B cell (primary cell): ENCODE data around the gene CELSR3. TPM values are rescaled to one million over a fixed set of nuclear protein-coding genes. Genes with fewer than 3 reads are reported as not detected.

Experiments used
- ATAC-seq: fragments of 200-7000 bp; cut with Tn5 transposase; one replicate; pipeline ENCODE4 v1.10.0; 2021; ENCODE audit warnings: low read depth, mild to moderate bottlenecking, moderate number of reproducible peaks, moderate library complexity
- CTCF ChIA-PET: fragments of 350-600 bp; sonication (Branson Sonifier 250); formaldehyde crosslinking; loops from one replicate; lab custom pipeline; 2021; ENCODE audit warnings: antibody characterized with exemption, inconsistent platforms; lab: Charles Lee
- POLR2A ChIA-PET: fragments of 350-600 bp; sonication (Branson Sonifier 250); formaldehyde crosslinking; loops from one replicate; lab custom pipeline; 2021; ENCODE audit warnings: antibody characterized with exemption; lab: Charles Lee
- DNase-seq: peaks from one replicate; pipeline ENCODE4 v3.0.0; 2013
- H2AFZ ChIP-seq: 2 replicates; pipeline ENCODE4 v1.6.1; 2012; ENCODE audit warnings: mild to moderate bottlenecking, low read depth, low read length; ENCODE audit not compliant: insufficient read depth, poor library complexity, severe bottlenecking
- H3K27ac ChIP-seq, 2 donors: 1 replicate in 1 of 2; 2 replicates in 1 of 2; pipeline ENCODE4 v1.5.1; 2012 to 2013; ENCODE audit warnings: low read length in 2 of 2, mild to moderate bottlenecking in 2 of 2, moderate library complexity in 1 of 2
- H3K27me3 ChIP-seq, 4 experiments: fragments of 200-600 bp in 1 of 4; sonication (generic) in 1 of 4; replicated peaks in 1 of 4; 1 replicate in 2 of 4; 2 replicates in 2 of 4; pipeline versions ENCODE4 v1.6.1 to v1.7.0; 2013 to 2016; ENCODE audit warnings: low read length in 3 of 4, mild to moderate bottlenecking in 2 of 4, mixed read lengths in 1 of 4, moderate library complexity in 1 of 4; ENCODE audit not compliant: insufficient read depth in 4 of 4, control insufficient read depth in 3 of 4; ENCODE audit errors: control extremely low read depth in 1 of 4
- H3K36me3 ChIP-seq, 2 experiments: replicated peaks in 1 of 2; 1 replicate in 1 of 2; 2 replicates in 1 of 2; pipeline versions ENCODE4 v1.6.1 to v1.7.1; 2013; ENCODE audit warnings: low read length in 1 of 2; ENCODE audit not compliant: insufficient read depth in 2 of 2, control insufficient read depth in 1 of 2; ENCODE audit errors: control extremely low read depth in 1 of 2, extremely low read depth in 1 of 2
- H3K4me1 ChIP-seq, 2 donors: fragments of 200-600 bp in 1 of 2; sonication (generic) in 1 of 2; 1 replicate in 1 of 2; 2 replicates in 1 of 2; pipeline versions ENCODE4 v1.5.1 to v1.6.1; 2013 to 2017; ENCODE audit warnings: low read length in 2 of 2; ENCODE audit not compliant: control insufficient read depth in 2 of 2, insufficient read depth in 2 of 2
- H3K4me2 ChIP-seq: replicated peaks from 2 replicates; pipeline ENCODE3; 2012; ENCODE audit warnings: mild to moderate bottlenecking, low read depth, low read length; ENCODE audit not compliant: poor library complexity, severe bottlenecking
- H3K4me3 ChIP-seq, 5 experiments: fragments of 200-600 bp in 1 of 5; sonication (generic) in 1 of 5; 1 replicate in 3 of 5; 2 replicates in 2 of 5; pipeline versions ENCODE4 v1.5.1 to v1.7.0; 2011 to 2016; ENCODE audit warnings: low read length in 4 of 5, mild to moderate bottlenecking in 4 of 5, low read depth in 2 of 5, control low read depth in 1 of 5, moderate library complexity in 1 of 5; ENCODE audit not compliant: insufficient read depth in 1 of 5; ENCODE audit errors: control extremely low read depth in 1 of 5, extremely low read depth in 1 of 5
- H3K79me2 ChIP-seq: fragments of 200-600 bp; sonication (generic); one replicate; pipeline ENCODE4 v1.6.0; 2016; ENCODE audit warnings: low read length; ENCODE audit not compliant: control insufficient read depth, insufficient read depth
- H3K9ac ChIP-seq: fragments of 200-600 bp; sonication (generic); 2 replicates; pipeline ENCODE4 v1.6.1; 2017; ENCODE audit warnings: mild to moderate bottlenecking, low read length, moderate library complexity
- H3K9me3 ChIP-seq, 3 donors: one replicate each; pipeline versions ENCODE4 v1.6.1 to v1.7.1; 2013; ENCODE audit warnings: low read length in 2 of 3; ENCODE audit not compliant: control insufficient read depth in 2 of 3, insufficient read depth in 1 of 3; ENCODE audit errors: control extremely low read depth in 1 of 3
- H4K20me1 ChIP-seq: 2 replicates; pipeline ENCODE4 v1.6.0; 2012; ENCODE audit warnings: mild to moderate bottlenecking, low read length; ENCODE audit not compliant: insufficient read depth, control insufficient read depth, poor library complexity, severe bottlenecking
- H3K27ac Mint-ChIP-seq: one replicate; pipeline ENCODE4 v1.8.0; 2021; ENCODE audit warnings: mixed read lengths
- H3K27me3 Mint-ChIP-seq: one replicate; pipeline ENCODE4 v1.8.0; 2021; ENCODE audit warnings: mixed read lengths
- H3K4me1 Mint-ChIP-seq: one replicate; pipeline ENCODE4 v1.8.0; 2021; ENCODE audit warnings: mixed read lengths
- H3K4me3 Mint-ChIP-seq: one replicate; pipeline ENCODE4 v1.8.0; 2021; ENCODE audit warnings: mixed read lengths
- H3K9me3 Mint-ChIP-seq: one replicate; pipeline ENCODE4 v1.8.0; 2022; ENCODE audit warnings: mixed read lengths; ENCODE audit not compliant: insufficient read depth
- EZH2 ChIP-seq: IDR thresholded peaks from 2 replicates; pipeline ENCODE4 v1.6.1; 2012; ENCODE audit warnings: borderline replicate concordance, low read depth, mild to moderate bottlenecking, moderate library complexity, low read length; ENCODE audit not compliant: insufficient read depth, poor library complexity, severe bottlenecking
- WGBS: methylation state at CpG from one replicate; pipeline ENCODE4 v1.1.5; 2013; ENCODE audit warnings: missing lambda C conversion rate; ENCODE audit not compliant: insufficient coverage; 5-methylcytosine and 5-hydroxymethylcytosine counted together
- intact Hi-C: fragments of 100-400 bp; cut with micrococcal nuclease; formaldehyde crosslinking; loops from one replicate; pipeline ENCODE4 v1.10.0; 2022
- polyA plus RNA-seq: library from polyadenylated mRNA; depleted of rRNA; stranded (reverse); fragments of >200 nt; gene quantifications from 2 replicates; pipeline ENCODE4 v1.2.3, GENCODE V29; 2012
- total RNA-seq, 2 donors: library from RNA; stranded (reverse); fragments of 120-200 nt in 1 of 2; gene quantifications; 1 replicate in 1 of 2; 2 replicates in 1 of 2; pipeline versions ENCODE4 v1.2.3 to v1.2.4, GENCODE V29; 2013 to 2022
- TF ChIP-seq, protein P1 (sequence below): fragments of 200-600 bp; IDR thresholded peaks from one replicate; pipeline ENCODE4 v1.8.0; 2022; ENCODE audit warnings: antibody characterized with exemption, mild to moderate bottlenecking

CELSR3 gene
- total and polyA plus RNA-seq, 2 donors (not counting 1 experiment from before 2014, with no cell fraction given) = 2.4 to 2.5 TPM

DNA sequence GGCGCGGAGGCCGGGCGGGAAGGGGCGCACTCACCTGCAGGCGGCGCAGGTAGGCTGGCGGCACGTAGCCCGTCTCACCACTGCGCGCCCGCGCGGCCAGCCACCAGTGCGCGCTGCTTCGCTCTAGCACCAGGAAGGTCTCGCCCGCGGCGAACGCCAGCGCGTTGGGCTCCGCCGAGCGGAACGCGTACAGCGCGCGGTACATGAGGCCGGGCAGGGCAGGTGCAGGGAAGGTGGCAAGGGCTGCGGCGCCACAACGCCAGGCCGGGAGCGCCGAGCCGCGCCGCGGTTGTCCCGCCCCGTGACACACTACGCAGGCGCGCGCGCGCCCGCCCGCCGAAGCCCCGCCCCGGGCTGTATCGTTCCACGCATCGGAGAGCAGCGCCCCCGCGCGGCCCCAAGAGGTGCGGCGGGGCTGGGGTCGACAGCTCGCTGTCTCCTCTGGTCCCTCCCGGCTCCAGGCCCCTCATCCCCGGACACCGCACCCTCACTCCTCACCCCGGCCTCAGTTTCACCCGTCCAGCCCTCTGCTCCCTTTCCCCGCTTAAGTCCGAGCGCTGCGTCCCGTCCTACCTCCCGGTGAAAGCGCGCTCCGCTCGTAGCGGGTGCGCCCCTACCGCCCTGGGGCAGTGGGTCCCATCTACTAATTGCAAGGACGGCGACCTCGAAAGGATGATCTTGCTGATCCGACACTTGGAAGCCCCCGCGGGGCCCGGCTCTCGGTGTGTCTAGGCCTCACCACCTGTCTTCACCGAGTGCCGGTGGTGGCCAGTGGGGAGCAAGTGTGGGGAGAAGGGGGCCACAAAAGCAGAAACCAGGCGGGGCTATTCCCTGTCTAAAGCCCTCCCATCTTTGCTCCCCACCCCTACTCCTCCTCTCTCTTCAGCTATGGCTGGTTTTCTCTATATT, 23.2 kb upstream of the CELSR3 start, which contains the start of gene NCKIPSD:
Gene NCKIPSD, minus strand, starts transcription at position 313 of the 909 bp plus-strand sequence. Its CDS starts 108 bp downstream, at position 205.
- Histone ChIP-seq H3K36me3 (peaks cover 0 to 34% of the 10 kb centered on the region in 2 experiments), H3K79me2 (no peaks in the 10 kb centered on the region), H2AFZ (peak within 1 kb of the TSS; percentile 77), H4K20me1 (peaks cover 10% of the 10 kb centered on the region), H3K4me1 (peaks cover 10 to 25% of the 10 kb centered on the region in 2 donors), H3K9ac (peak within 1 kb of the TSS; percentile 69), H3K27me3 (no peaks in the 10 kb centered on the region), H3K9me3 (no peaks in the 10 kb centered on the region), H3K4me3 (peak within 1 kb of the TSS in 4 of 5 experiments; percentile 58 to 75 (median 70)), H3K4me2 (peak within 1 kb of the TSS; percentile 75), H3K27ac (peak within 1 kb of the TSS; percentile 40 to 68)
- ChIA-PET POLR2A (no interaction called here), CTCF (interaction anchor here (1.0 to 2.0 kb wide), 14 partner anchors 10 to 408 kb away, joined by 3 to 7 read pairs (median 3); partner anchors contain the start of genes ARIH2, CELSR3, IP6K2 and QRICH1)
- intact Hi-C loops = loop anchor here (1.0 to 10.0 kb wide), 5 partner anchors 21 to 599 kb away; partner anchors contain the start of gene IP6K2
- Mint-ChIP-seq H3K9me3 (no peaks in the 10 kb centered on the region), H3K4me1 (peaks cover 22% of the 10 kb centered on the region), H3K27ac (peak within 1 kb of the TSS; percentile 92), H3K27me3 (no peaks in the 10 kb centered on the region), H3K4me3 (peak within 1 kb of the TSS; percentile 89)
- ATAC-seq (peak; percentile 91), DNase-seq (peak; percentile 96)
- TF ChIP-seq, protein P1, sequence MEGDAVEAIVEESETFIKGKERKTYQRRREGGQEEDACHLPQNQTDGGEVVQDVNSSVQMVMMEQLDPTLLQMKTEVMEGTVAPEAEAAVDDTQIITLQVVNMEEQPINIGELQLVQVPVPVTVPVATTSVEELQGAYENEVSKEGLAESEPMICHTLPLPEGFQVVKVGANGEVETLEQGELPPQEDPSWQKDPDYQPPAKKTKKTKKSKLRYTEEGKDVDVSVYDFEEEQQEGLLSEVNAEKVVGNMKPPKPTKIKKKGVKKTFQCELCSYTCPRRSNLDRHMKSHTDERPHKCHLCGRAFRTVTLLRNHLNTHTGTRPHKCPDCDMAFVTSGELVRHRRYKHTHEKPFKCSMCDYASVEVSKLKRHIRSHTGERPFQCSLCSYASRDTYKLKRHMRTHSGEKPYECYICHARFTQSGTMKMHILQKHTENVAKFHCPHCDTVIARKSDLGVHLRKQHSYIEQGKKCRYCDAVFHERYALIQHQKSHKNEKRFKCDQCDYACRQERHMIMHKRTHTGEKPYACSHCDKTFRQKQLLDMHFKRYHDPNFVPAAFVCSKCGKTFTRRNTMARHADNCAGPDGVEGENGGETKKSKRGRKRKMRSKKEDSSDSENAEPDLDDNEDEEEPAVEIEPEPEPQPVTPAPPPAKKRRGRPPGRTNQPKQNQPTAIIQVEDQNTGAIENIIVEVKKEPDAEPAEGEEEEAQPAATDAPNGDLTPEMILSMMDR = peak; percentile 91
- no peak for TF ChIP-seq EZH2
- WGBS = under 1% methylated on average over 97 of the region's 97 CpGs
